ENCODE data around the gene DOK7.

DOK7 gene, protein sequence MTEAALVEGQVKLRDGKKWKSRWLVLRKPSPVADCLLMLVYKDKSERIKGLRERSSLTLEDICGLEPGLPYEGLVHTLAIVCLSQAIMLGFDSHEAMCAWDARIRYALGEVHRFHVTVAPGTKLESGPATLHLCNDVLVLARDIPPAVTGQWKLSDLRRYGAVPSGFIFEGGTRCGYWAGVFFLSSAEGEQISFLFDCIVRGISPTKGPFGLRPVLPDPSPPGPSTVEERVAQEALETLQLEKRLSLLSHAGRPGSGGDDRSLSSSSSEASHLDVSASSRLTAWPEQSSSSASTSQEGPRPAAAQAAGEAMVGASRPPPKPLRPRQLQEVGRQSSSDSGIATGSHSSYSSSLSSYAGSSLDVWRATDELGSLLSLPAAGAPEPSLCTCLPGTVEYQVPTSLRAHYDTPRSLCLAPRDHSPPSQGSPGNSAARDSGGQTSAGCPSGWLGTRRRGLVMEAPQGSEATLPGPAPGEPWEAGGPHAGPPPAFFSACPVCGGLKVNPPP

DNA sequence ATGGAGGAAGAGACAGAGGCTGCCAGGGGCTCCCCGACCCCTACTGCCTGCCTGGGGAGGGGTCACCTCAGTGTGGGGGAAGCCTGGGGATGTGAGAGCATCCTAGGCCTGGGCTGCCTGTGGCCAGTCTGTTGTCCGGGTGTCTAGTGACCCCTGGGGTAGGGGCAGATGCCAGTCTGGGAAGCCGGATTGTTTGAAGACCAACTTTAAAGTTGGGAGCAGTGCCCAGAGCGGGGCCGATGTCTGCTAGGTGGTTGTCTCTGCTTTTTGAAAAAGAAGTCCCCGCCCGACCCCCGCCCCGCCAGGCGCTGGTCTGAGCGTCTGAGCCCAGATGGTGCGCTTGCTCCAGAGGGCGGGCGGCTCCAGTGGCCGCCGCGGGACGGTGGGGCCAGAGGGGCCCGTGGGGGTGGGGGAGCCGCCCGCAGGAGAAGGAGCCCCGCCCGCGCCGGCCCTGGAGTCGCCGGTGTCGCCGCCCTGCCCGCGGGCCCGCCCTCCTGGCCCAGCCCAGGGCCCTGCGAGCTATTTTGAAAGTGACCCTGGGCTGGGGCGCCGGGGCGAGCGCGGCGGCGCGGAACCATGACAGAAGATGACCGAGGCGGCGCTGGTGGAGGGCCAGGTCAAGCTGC is at the start of gene DOK7:
DOK7 (plus strand) TSS at position 517 of the 626 bp plus-strand sequence; CDS start at position 587, 70 bp downstream.
- DNase-seq (ENCODE audit: low read depth): no peak

DNA sequence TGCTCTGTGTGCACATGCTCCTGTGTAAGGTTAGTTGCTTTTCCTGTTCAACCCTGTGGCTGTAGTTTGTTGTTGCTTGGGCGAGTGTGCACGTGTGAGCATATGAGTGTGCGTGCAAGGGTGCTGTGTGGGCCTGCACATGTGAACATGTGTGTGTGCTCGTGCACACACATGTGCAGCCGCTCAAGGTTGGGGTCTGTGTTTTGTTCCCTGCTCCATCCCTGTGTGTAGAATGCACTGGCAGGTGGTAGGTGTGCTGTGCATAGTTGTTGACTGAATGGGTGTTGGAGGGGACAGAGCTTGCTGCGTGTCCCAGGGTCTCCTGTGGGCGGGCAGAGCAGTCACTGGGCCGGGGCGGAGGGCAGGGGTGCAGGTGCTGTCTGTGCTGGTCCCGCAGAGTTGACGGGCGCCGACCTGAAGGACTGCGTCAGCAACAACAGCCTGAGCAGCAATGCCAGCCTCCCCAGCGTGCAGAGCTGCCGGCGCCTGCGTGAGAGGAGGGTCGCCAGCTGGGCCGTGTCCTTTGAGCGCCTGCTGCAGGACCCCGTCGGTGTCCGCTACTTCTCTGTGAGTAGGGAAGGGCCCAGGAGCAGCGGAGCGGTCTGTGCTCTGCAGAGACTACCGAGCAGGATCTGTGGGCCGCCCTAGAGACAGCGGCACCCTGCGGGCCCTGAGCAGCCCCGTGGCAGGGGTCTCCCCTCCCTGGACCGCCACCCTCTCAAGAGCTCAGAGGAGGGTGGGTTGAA is 49.3 kb upstream of the DOK7 start:
- DNase-seq (ENCODE audit: low read depth): no peak

DNA sequence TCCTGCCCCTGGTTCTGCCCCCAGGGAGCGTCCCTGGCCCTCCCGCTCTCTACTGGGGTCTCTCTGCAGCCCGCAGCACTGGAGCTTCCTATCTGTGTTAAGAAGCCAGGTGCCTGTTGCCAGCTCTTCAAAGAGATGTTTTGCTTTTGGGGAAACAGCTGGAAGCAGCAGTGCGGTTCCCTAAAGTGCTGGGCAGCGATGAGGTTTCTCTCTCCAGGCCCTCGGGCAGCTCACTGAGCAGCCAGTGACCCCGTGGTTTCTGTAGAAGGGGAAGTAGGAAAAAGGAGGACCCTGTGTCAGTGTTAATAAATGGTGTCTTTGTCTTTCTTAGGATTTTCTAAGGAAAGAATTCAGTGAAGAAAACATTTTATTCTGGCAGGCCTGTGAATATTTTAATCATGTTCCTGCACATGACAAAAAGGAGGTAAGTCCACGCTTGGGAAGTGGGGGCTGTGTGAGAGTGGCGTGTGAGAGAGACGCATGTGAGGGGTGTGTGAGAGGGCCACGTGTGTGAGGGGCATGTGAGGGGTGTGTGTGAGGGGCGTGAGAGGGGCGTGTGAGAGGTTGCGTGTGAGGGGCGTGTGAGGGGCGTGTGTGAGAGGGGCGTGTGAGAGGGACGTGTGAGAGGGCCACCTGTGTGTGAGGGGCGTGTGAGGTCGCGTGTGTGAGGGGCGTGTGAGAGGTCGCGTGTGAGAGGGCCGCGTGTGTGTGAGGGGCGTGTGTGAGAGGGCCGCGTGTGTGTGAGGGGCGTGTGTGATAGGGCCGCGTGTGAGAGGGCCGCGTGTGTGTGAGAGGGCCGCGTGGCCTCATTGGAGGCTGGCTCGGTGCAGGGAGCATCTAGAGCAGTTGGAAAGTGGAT is 48.5 kb upstream of the DOK7 start:
- DNase-seq (ENCODE audit: low read depth): no peak

DNA sequence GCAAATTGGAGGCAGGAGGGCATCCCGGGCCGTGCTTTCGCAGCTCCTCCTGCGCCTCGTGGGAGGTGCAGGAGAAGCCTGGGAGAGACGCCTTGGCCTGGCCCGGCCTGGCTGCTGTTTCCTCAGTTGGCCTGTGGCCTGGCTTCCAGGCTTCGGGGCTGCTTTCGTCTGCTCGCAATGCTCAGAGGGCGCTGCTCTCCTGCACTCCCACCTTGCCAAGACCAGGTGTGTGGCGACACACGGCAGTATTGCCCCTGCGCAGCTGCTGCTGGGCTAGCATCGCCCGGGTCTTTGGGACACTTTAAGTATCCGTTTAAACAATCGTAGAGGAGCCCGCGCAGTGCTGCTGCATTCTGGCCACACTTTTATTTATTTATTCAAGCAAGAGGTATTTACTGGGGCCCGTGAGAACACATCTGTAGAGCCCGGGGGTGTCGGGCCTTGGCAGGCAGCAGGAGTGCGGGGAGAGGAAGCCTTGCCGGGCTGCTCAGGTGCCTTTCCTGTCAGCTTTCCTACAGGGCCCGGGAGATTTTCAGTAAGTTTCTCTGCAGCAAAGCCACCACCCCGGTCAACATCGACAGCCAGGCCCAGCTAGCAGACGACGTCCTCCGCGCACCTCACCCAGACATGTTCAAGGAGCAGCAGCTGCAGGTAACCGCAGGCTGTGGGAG is 47.5 kb upstream of the DOK7 start:
- DNase-seq (ENCODE audit: low read depth): no peak

DNA sequence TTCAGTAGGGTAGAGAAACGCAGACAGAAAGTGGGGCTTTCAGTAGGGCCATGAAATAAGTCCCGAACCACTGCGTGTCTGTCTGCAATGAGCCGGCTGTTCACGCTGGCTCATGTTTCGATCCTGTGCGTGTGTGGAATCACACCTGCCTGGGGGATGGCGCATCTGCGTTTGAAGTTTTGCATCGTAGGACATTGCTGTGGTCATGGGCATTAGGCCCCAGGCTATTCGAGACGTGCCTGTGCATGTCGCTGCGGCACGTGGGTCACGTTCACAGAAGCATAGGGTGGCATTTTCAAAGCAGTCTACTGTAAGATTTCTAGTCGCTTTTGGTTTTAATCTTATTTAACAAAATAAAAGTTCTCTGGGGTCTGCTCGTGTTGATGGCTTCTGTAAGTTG is 46.8 kb upstream of the DOK7 start:
- DNase-seq (ENCODE audit: low read depth): no peak

DNA sequence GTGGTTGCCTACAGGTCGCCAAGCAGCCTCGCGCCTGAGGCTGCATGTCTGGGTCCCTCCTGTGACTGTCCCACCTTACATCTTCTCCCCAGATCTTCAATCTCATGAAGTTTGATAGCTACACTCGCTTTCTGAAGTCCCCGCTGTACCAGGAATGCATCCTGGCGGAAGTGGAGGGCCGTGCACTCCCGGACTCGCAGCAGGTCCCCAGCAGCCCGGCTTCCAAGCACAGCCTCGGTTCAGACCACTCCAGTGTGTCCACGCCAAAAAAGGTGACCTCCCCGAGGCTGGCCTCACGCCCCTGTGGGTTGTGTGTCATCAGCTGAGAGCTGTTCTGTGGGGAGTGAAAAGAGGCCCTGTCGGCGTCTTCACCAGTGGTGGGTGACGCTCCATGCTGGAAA is 46.3 kb upstream of the DOK7 start:
- DNase-seq (ENCODE audit: low read depth): no peak

DNA sequence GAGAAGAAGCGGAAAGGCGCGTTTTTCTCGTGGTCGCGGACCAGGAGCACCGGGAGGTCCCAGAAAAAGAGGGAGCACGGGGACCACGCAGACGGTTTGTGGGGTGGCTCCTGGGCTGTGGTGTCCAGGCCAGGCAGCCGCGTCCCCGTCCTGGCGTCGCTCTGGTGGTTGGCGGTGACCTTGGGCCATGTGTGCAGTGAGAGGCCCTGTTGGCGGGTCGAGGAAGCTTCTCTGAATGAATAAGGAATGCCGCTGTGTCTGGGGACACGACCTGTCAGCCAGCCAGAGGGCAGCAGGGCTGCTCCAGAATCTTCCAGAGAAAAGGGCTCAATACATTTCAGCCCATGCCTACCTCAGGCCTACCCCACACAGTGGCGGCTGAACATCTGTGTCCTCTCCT is 45.7 kb upstream of the DOK7 start:
- no peak for DNase-seq (ENCODE audit: low read depth)

DNA sequence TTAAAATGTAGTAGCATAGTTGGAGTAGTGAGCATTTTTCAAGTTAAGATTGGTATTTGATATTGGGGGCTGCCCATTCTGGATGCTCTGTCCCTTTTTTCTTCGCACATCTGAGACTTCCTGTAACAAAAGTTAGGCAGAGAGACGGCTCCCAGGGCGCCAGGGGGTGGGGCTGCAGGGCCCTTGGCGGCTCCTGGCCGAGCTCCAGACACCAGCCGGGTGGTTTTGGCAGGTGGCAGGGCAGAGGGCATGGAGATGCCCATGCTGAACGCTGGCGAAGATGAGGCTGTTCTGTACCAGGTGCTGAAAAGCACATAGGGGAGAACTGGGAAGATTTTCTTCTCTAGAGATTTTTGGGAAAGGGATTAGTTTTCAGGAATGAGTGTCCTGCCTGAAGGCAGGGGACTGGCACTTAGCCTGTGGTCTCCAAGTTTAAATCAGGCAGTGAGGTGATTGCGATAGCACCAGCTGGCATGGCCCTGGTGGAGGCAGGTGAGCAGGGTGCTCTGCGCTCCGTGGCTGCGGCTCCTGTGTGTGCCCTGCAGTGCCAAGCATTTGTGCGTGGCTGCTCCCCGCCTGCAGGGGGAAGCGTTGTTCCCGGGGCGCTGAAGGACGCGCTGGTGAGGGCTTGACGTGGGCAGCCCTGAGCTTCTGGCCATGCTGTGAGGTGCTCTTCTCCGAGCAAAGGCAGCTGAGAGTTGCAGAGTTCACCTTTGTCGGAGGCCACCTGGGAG is 44.9 kb upstream of the DOK7 start:
- no peak for DNase-seq (ENCODE audit: low read depth)

DNA sequence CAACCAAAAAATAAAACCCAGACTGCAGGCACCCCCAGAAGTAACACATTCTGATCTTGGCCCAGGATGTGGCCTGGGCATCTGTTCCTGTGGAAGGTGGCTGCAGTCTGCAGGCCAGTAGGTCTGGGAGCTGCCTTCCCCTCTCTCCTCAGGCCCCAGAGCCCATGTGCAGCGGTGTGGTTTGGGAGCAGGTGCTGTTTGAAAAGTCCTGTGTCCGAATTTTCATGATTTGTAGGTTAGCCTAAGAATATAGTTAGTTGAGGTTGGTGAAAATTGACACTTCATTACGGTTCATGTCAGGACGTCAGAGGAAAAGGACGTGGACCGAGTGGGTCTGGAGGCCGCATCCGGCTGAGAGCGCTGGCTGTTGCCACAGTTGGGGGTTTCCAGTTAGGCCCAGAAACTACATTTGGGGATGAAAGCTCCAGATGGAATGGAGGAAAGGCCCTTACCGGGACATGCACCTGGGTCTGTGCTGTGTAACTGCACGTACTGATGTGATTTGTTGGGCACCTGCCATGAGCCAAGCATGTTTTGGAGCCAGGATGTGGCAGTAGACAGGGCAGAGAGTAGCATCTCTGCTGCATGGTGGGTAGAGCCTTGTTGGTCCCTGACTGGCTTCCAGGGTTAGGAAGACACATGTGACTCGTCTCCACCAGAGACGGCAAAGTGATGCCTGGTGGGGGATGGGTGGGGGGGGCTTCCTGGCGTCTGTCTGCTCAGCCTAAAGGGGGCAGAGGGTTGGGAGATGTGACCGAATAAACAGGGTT is 43.1 kb upstream of the DOK7 start:
- DNase-seq (ENCODE audit: low read depth): no peak

DNA sequence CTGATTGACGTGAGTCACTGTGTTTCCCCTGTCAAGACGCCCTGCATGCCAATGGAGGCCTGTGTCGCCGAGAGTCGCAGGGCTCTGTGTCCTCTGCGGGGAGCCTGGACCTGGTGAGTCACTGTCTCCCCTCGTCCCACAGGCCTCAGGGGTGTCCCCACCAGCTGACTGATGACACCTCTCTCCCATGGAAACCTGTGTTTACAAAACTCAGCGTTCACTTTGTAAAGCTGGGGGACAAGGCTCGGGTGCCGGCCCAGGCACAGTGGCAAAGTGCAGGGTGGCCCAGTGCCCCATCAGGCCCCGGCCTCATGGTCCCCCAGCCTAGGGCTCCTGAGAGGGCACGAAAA is 42.5 kb upstream of the DOK7 start:
- no peak for DNase-seq (ENCODE audit: low read depth)

DNA sequence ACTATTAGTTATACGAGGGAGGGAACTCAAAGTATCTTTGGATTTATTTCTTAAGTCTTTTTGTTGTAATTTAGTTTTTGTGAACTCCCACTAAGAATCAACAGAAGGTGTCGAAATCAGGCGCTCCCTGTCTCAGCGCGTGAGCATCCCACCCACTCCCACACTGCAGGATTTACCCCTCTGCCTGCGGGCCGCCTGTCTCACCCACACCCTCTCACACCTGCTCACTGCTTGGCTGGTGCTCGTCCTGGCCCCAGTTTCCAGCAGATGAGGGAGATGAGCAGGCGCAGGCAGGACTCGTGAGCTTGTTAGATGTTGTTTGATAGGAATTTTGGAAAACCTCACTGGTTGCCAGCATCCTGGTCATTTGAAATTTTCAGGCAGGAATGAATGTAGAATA is 42.1 kb upstream of the DOK7 start:
- no peak for DNase-seq (ENCODE audit: low read depth)

DNA sequence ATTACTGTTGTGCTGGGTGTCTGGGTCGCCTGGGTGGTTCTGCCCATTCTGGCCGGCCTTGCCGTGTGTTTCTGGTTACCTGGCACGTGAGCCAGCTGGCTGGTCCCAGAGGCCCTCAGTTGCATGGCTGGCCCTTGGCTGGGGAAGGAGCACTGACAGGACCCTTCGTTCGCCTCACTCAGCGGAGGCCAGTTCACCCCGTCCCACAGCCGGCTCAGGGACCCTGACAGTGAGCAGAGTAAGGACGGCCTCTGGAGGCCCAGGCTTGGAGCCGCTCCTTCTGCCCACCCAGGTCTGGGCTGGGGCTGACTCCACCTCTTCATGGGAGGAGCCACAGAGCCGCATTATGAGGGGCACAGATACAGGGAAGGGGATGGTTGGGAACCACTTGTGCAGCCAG is 41.6 kb upstream of the DOK7 start:
- no peak for DNase-seq (ENCODE audit: low read depth)

DNA sequence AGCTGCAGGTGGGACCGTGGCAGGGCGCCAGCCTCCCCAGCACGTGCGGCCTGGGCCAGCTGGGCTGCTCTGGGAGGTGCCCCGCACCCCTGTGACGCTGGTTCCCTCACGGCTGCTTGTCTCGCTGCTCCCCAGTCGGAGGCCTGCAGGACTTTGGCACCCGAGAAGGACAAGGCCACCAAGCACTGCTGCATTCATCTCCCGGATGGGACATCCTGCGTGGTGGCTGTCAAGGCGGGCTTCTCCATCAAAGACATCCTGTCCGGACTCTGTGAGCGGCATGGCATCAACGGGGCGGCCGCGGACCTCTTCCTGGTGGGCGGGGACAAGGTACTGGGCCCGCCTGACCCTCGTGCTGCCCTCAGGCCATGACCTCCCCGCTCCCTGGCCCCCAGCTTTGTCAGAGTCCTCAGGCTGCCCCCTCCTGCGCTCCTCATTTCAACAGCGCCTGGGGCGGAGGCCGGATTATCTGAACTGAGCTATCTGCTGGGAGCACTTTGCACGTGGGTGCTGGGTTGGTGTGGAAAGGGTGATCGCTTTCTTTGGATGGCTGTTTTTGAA is 40.8 kb upstream of the DOK7 start:
- DNase-seq (ENCODE audit: low read depth): no peak

DNA sequence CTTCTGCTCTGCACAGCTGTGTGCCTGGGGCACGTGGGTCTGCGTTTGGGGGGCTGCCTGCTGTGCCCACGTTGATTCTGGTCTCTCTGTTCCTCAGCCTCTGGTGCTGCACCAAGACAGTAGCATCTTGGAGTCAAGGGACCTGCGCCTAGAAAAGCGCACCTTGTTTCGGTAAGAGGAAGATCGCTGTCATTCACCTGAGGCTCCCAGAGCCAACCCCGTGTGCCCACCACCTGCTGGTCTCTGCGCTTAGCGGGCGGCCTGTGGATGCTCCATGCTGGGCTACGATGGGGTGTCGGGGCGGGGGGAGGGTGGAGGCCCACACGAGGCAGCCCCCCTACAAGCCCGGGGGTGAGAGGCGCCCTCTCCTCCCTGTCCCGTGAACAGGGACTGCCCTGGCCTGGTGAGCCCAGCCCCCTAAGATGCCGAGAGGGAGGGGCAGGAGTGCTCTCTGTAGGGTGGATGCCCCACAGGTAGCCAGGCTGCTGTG is 40.3 kb upstream of the DOK7 start:
- no peak for DNase-seq (ENCODE audit: low read depth)

DNA sequence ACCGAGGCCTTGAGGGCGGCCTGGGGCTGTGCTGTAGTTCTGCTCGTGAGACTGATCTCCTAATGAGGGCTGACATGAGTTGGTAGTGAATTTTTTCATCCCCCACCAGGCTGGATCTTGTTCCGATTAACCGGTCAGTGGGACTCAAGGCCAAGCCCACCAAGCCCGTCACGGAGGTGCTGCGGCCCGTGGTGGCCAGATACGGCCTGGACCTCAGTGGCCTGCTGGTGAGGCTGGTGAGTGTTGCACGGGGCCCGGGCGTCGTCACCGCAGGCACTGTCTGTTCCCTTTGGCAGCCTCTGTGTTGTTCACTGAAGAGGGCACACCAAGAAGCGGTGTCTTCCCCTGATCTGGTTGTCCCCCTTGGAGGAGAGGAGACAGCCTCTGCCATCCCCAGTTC is 39.7 kb upstream of the DOK7 start:
- no peak for DNase-seq (ENCODE audit: low read depth)

DNA sequence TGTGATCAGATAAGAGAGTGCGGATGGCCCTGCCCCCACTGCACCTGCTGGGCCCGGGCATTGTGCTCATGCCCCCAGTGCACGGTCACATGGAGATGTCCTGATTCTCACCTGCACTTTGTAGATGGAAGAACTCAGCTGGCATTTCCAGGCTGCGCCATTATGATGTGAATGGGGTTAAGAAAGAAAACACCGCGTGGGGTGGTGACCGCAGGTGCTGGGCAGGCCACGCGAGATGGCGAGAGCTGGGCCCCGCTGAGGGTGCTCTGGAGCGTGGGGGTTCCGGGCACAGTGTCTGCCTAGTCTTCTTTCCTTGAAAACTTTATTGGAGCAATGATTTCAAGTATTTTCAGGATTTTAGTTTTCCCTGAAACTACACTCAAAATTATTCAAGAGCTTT is 39.2 kb upstream of the DOK7 start:
- DNase-seq (ENCODE audit: low read depth): no peak

DNA sequence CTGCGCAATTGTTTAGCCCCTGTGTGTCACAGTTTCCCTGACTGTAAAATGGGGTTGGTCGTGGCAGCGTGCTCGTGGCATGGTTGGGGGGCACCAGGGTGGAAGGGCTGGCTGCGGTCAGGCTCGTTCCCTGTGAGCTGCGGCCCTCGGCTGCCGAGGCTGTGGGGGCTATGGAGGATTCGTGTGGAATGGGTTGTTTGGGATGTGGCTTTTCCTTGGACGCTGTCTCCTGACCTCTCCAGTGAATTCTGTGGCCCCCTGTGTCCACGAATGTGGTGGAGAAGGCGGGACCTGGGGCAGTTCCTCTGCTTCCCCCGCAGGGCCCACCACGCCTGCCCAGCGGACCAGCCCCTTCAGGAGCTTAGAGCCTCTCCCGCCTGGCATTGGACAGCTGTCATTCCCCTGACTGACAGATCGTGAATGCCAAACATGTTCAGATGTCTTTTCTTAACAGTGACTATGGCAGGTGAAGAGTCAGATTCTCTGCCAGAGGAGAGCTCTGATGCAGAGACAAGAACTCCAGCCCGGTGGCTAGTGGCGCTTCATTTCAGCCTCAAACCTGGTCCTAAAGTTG is 38.5 kb upstream of the DOK7 start:
- no peak for DNase-seq (ENCODE audit: low read depth)

DNA sequence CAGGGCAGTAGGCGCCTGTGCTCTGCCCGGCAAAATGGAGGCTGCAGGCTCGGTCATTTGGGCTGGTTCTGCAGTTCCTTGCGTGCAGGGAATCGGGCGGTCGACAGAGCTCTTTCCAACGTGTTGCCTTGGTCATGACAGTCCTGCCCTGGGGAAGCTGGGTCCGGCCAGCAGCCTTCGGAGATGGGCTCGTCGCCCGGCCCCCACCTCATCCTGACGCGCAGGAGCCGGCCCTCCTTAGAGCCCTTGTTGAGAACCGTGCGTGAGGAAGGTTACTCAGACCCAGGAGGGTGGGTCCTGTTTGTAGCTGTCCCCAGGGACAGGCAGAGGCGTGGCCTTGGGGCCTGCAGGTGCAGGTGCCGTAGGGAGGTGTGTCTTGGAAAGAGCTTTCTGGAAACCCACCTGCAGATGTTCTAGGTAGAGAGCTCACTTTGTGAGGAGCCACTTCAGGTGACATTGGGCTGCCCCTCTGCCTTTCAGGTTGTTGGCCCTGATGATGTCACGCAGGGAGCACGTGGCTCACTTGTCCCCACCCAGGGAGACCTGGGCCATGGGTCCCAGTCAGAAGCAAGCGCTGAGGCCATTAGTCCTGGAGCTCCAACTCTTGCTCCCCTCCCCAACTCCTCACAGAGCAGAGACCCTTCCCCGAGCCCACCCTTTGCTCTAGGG is 36.5 kb upstream of the DOK7 start:
- DNase-seq (ENCODE audit: low read depth): no peak

DNA sequence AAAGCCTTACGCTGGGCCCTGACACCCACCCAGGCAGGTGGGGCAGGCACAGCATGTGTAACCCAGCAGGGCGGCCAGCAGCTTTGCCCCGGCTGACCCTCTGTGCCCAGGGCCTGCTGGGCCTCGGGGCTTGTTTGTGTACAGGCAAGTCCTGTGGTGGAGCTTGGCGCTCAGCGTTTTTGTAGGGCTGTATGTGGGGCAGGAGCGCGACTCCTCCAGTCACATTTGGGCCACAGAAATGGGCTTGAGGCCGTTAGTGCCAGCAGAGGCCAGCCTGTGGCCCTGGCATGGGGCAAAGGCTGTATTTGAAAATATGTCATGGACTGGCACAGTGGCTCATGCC is 36.0 kb upstream of the DOK7 start:
- DNase-seq (ENCODE audit: low read depth): no peak
